NB4 (cell line): Measurements from ENCODE around the gene OR52N1.

ENCODE experiments used
- DNase-seq: peaks from one replicate; pipeline ENCODE4 v3.0.0; 2010; ENCODE audit warnings: low read depth
- H3K4me3 ChIP-seq: one replicate; pipeline ENCODE4 v1.5.1; 2011; ENCODE audit warnings: mild to moderate bottlenecking, low read depth, low read length, moderate library complexity
- MYC ChIP-seq: IDR thresholded peaks from 2 replicates; pipeline ENCODE4 v1.6.1; 2011; ENCODE audit warnings: low read depth, low read length
- POLR2A ChIP-seq: IDR thresholded peaks from 2 replicates; pipeline ENCODE4 v1.6.1; 2011; ENCODE audit warnings: mild to moderate bottlenecking; ENCODE audit not compliant: insufficient read length; ENCODE audit errors: extremely low read depth
- TF ChIP-seq, protein P1 (sequence below): IDR thresholded peaks from one replicate; pipeline ENCODE4 v1.5.1; 2012; ENCODE audit warnings: low read depth, low read length
- TF ChIP-seq, protein P2 (sequence below): IDR thresholded peaks from 2 replicates; pipeline ENCODE4 v1.6.1; 2011; ENCODE audit warnings: low read depth, low read length

The OR52N1 gene

DNA sequence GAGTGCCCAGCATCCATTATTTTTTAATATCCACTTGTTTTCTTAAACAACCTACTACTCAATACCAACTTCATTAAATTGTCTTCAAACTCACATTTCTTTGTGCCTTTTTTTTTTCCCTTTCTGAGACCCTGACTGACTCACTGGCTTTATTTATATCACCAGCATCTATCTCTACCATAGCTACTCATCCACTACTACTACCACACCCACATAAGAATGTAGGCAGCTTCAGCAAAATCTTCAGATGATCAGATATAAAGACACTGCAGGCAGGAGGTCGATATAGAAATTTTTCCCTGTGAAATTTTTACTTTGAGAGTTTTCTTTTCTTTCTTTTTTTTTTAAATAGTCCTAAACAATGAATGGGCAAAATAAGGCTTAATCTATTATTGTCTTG, 52.6 kb downstream of the OR52N1 start:
- TF ChIP-seq POLR2A (no peak), MYC (no peak)
- TF ChIP-seq, protein P1, sequence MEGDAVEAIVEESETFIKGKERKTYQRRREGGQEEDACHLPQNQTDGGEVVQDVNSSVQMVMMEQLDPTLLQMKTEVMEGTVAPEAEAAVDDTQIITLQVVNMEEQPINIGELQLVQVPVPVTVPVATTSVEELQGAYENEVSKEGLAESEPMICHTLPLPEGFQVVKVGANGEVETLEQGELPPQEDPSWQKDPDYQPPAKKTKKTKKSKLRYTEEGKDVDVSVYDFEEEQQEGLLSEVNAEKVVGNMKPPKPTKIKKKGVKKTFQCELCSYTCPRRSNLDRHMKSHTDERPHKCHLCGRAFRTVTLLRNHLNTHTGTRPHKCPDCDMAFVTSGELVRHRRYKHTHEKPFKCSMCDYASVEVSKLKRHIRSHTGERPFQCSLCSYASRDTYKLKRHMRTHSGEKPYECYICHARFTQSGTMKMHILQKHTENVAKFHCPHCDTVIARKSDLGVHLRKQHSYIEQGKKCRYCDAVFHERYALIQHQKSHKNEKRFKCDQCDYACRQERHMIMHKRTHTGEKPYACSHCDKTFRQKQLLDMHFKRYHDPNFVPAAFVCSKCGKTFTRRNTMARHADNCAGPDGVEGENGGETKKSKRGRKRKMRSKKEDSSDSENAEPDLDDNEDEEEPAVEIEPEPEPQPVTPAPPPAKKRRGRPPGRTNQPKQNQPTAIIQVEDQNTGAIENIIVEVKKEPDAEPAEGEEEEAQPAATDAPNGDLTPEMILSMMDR: no peak
- TF ChIP-seq, protein P2, sequence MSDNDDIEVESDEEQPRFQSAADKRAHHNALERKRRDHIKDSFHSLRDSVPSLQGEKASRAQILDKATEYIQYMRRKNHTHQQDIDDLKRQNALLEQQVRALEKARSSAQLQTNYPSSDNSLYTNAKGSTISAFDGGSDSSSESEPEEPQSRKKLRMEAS: no peak
- no peak for DNase-seq
- no peak overlapping the region for H3K4me3 ChIP-seq

DNA sequence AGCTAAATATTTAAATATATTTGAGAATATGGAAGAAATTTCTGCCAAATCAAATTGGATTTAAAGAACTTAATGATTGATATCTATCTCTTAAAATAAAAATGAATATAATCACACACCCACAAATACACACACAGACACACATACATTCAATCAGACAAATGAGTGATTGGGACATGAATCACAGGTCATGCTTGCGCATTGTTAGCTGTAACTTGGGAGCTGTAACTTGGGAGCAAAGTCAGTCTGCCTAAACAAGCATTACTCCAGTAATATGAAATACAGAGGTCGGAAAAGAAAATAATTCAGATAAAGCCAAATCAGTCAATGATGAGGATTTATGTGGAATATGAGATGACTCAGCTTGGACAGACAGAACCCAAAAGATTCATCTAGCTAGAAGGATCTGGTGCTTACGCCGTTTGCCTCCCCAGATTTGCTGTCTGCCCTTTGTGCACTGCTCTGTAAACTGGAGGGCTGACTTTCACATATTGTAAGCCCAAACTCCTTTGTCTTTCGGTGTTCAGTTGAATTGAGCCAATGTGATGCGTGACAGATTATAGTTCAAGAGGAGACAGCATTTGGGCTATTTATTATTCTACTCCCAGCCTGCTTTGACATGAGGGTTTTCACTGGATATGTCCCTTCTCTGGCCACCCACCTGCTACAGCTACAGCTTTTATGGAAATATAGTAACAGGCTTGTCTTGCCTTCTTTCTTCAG, 53.2 kb downstream of the OR52N1 start:
- H3K4me3 ChIP-seq: no peak overlapping the region
- TF ChIP-seq POLR2A: no peak
- TF ChIP-seq MYC: no peak
- TF ChIP-seq, protein P1: no peak
- TF ChIP-seq, protein P2: no peak
- DNase-seq: no peak

DNA sequence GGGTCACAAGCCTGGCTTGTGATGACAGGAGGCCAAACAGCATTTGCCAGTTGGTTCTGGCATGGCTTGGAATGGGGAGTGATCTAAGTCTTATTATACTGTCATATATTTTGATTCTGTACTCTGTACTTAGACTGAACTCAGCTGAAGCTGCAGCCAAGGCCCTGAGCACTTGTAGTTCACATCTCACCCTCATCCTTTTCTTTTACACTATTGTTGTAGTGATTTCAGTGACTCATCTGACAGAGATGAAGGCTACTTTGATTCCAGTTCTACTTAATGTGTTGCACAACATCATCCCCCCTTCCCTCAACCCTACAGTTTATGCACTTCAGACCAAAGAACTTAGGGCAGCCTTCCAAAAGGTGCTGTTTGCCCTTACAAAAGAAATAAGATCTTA, 54.0 kb downstream of the OR52N1 start:
- DNase-seq: no peak
- TF ChIP-seq, protein P1: no peak
- TF ChIP-seq, protein P2: no peak
- no peak for TF ChIP-seq MYC
- TF ChIP-seq POLR2A: no peak

More for the DNA sequence above, 54.0 kb downstream of the OR52N1 start:
- no peak overlapping the region for H3K4me3 ChIP-seq
